ENCODE measurements around the gene HHIPL1. TPM values are rescaled to one million over a fixed set of nuclear protein-coding genes. Genes with fewer than 3 reads are reported as not detected.

The HHIPL1 gene
- total and polyA plus RNA-seq, 2 donors (not counting 3 experiments of a cell fraction or from before 2014, with no cell fraction given) = 1.3 to 2.1 TPM

DNA sequence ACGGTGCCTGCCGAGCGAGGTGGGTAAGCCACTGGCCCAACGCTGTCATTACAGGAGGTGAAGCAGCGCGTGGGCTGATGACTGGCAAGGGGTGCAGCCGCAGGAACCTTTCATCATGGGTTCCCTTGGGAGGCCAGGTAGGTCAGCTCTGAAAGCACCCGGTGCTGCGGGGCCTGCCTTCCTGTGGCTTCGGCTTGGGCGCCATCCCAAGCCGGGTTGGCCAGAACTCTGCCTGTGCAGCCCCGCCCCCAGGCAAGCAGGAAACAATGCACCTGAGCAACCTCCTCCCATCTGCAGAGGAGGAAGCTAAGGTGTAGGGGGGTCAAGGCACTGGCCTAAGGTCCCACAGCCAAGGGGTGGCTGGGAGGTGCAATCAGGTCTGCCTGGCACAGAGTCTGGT, 20.0 kb upstream of the HHIPL1 start:
- Histone ChIP-seq H3K4me1 (ENCODE audit: control insufficient read depth, extremely low read depth, insufficient read depth, low read length) (peaks cover 8% of the 10 kb centered on the region), H3K27me3 (ENCODE audit: control insufficient read depth in 2 of 2, insufficient read depth in 2 of 2, low read length in 2 of 2) (no peaks in the 10 kb centered on the region), H3K4me2 (ENCODE audit: insufficient read depth, low read length) (no peak overlapping the region), H3K27ac (ENCODE audit: insufficient read depth, low read depth, low read length) (no peak overlapping the region), H4K20me1 (replicated peaks; ENCODE audit: control insufficient read depth, extremely low read depth, insufficient read depth, low read length) (no peaks in the 10 kb centered on the region), H3K79me2 (ENCODE audit: control insufficient read depth, insufficient read depth, low read length) (no peaks in the 10 kb centered on the region), H3K36me3 (ENCODE audit: control insufficient read depth in 2 of 2, extremely low read depth in 1 of 2, insufficient read depth in 2 of 2, low read length in 2 of 2) (no peaks in the 10 kb centered on the region), H3K9me3 (replicated peaks; ENCODE audit: control insufficient read depth, insufficient read depth, low read length) (no peaks in the 10 kb centered on the region), H3K9me1 (replicated peaks; ENCODE audit: control insufficient read depth, extremely low read depth, insufficient read depth, low read length) (no peaks in the 10 kb centered on the region), H3K4me3 (replicated peaks in 1 of 3; ENCODE audit: insufficient read depth in 1 of 3, low read depth in 1 of 3, low read length in 3 of 3) (no peak overlapping the region), H2AFZ (ENCODE audit: low read depth, low read length) (no peak overlapping the region), H3K9ac (replicated peaks; ENCODE audit: extremely low read depth, insufficient read depth, low read length) (no peak overlapping the region)
- DNase-seq (ENCODE audit: low read depth, low spot score) (no peak), FAIRE-seq (no peak)
- CTCF ChIA-PET = no interaction called here
- intact Hi-C loops (cut with micrococcal nuclease) = loop anchor here (5.0 kb wide), 1 partner anchor 233 kb away; no protein-coding TSS in a partner anchor
- POLR2A ChIA-PET = no interaction called here
- dilution Hi-C loops (cut with MboI; ENCODE audit: extremely low pct_ligation_motif_present, low sequenced_read_pairs) = no loop called here
- no peak for TF ChIP-seq GATA2 (IDR thresholded peaks at IDR 0.05; ENCODE audit: insufficient read depth, insufficient read length, low read depth, low read length)
- no peak for TF ChIP-seq POLR2A (IDR thresholded peaks at IDR 0.05; ENCODE audit: low read depth, low read length)
- TF ChIP-seq CTCF (IDR thresholded peaks at IDR 0.05; ENCODE audit: extremely low read depth in 1 of 2, insufficient read depth in 1 of 2, low read depth in 1 of 2, low read length in 2 of 2) = no peak
- no peak for TF ChIP-seq MYC (IDR thresholded peaks at IDR 0.05; ENCODE audit: low read depth, low read length)
- TF ChIP-seq FOS (IDR thresholded peaks at IDR 0.05; ENCODE audit: borderline replicate concordance, insufficient read depth, low read length) = no peak
- TF ChIP-seq, protein P1, sequence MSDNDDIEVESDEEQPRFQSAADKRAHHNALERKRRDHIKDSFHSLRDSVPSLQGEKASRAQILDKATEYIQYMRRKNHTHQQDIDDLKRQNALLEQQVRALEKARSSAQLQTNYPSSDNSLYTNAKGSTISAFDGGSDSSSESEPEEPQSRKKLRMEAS (IDR thresholded peaks at IDR 0.05; ENCODE audit: insufficient read depth, insufficient read length) = no peak
- no peak for TF ChIP-seq POLR2AphosphoS5 (IDR thresholded peaks at IDR 0.05; ENCODE audit: insufficient read depth, low read depth, low read length)
- no peak for TF ChIP-seq EZH2 (IDR thresholded peaks at IDR 0.05; ENCODE audit: borderline replicate concordance, low read depth, low read length, severe bottlenecking)
- TF ChIP-seq JUN (IDR thresholded peaks at IDR 0.05; ENCODE audit: borderline replicate concordance, insufficient read depth, insufficient read length, low read depth) = no peak
- BruUV-seq (replicated peaks) = no TSS peak

All from endothelial cell of umbilical vein (primary cell).